NCI-H146 (cell line): ENCODE data around the gene HECW1.
"Not testable (repeated sequence)": the region's sequence is repeated elsewhere in the genome, so short reads cannot be mapped to it uniquely, and the experiment has no call there.

Experiments
- DNase-seq: peaks from one replicate; lab custom pipeline; 2025; lab: John Stamatoyannopoulos, UW

The HECW1 gene

GRCh38 chr7:43469051-43469450 is 356.6 kb downstream of the HECW1 start:
- no peak for DNase-seq

- no peak for DNase-seq
Measured at GRCh38 chr7:43470110-43470509, 357.7 kb downstream of the HECW1 start.

GRCh38 chr7:43475983-43476382 is 363.5 kb downstream of the HECW1 start:
- no peak for DNase-seq

GRCh38 chr7:43476896-43477295 is 364.4 kb downstream of the HECW1 start:
- DNase-seq = no peak

- DNase-seq = no peak
Measured at GRCh38 chr7:43479042-43479441, 366.6 kb downstream of the HECW1 start.

GRCh38 chr7:43479543-43479942 is 367.1 kb downstream of the HECW1 start:
- no peak for DNase-seq

- no peak for DNase-seq
Measured at GRCh38 chr7:43480581-43480980, 368.1 kb downstream of the HECW1 start.

GRCh38 chr7:43481902-43482678 is 369.6 kb downstream of the HECW1 start:
- no peak for DNase-seq

GRCh38 chr7:43482679-43483252 is 370.3 kb downstream of the HECW1 start:
- DNase-seq = no peak

- no peak for DNase-seq
Measured at GRCh38 chr7:43484678-43485395, 372.4 kb downstream of the HECW1 start.

- DNase-seq = no peak
Measured at GRCh38 chr7:43485580-43485979, 373.1 kb downstream of the HECW1 start.

- not testable (repeated sequence) for DNase-seq
Measured at GRCh38 chr7:43486008-43486407, 373.6 kb downstream of the HECW1 start.

- no peak for DNase-seq
Measured at GRCh38 chr7:43486634-43487033, 374.2 kb downstream of the HECW1 start.

- no peak for DNase-seq
Measured at GRCh38 chr7:43487731-43488073, 375.3 kb downstream of the HECW1 start.

- no peak for DNase-seq
Measured at GRCh38 chr7:43489257-43489656, 376.8 kb downstream of the HECW1 start.

GRCh38 chr7:43490016-43490415 is 377.6 kb downstream of the HECW1 start:
- DNase-seq = no peak

- DNase-seq = no peak
Measured at GRCh38 chr7:43491123-43491522, 378.7 kb downstream of the HECW1 start.

GRCh38 chr7:43491984-43492383 is 379.5 kb downstream of the HECW1 start:
- DNase-seq = no peak

- no peak for DNase-seq
Measured at GRCh38 chr7:43492896-43493295, 380.4 kb downstream of the HECW1 start.

- no peak for DNase-seq
Measured at GRCh38 chr7:43495572-43495971, 383.1 kb downstream of the HECW1 start.

GRCh38 chr7:43496596-43496995 is 384.1 kb downstream of the HECW1 start:
- no peak for DNase-seq

GRCh38 chr7:43501870-43502269 is 389.4 kb downstream of the HECW1 start:
- DNase-seq = no peak

- DNase-seq = no peak
Measured at GRCh38 chr7:43502941-43503340, 390.5 kb downstream of the HECW1 start.
